HG03095 (cell line): Measurements from ENCODE around the gene MCEMP1.

Experiments used
- ATAC-seq: cut with Tn5 transposase; IDR thresholded peaks from one replicate; pipeline ENCODE4 v1.9.1; 2021; ENCODE audit warnings: moderate library complexity; ENCODE audit not compliant: unreplicated experiment

Gene MCEMP1

DNA sequence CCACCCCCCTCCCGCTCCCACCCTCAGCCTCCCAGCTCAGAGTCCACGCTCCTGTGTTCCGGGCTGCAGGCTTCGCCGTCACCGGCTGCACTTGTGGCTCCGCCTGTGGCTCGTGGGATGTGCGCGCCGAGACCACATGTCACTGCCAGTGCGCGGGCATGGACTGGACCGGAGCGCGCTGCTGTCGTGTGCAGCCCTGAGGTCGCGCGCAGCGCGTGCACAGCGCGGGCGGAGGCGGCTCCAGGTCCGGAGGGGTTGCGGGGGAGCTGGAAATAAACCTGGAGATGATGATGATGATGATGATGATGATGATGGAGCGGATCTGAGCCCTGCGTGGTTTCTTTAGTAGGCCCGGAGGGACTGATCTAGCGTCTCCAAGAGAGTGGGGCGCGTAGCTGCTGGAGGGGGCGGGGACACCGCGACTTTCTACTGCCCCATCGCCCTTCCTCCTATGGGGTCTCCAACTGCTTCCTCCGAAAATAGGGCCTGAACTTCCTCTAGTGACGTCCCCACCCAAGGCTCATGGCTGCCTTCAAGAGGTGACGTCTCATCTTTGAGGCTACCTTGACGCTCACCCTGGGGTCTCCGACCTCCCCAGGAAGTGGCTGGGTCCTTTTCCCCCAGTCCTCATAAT lies 6.6 kb upstream of the MCEMP1 start:
- no peak for ATAC-seq

DNA sequence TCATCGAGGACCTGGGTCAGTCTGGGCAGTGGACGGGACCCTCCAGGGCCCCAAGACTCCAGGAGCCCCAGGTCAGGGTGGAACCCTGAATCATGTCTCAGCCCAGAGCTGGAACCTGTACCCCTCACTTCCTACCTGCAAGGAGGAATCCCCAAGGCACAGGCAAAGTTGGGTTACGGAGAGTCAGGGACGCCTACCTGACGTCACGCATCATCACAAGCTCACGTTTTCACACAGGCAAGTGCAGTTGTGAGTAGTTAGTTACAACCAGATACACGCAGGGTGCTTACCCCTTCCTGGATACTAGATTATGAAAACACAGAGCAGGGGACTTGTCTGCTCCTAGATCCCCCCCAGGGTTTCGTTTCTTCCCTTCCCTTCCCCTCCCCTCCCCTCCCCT lies 6.1 kb upstream of the MCEMP1 start:
- ATAC-seq = no peak

DNA sequence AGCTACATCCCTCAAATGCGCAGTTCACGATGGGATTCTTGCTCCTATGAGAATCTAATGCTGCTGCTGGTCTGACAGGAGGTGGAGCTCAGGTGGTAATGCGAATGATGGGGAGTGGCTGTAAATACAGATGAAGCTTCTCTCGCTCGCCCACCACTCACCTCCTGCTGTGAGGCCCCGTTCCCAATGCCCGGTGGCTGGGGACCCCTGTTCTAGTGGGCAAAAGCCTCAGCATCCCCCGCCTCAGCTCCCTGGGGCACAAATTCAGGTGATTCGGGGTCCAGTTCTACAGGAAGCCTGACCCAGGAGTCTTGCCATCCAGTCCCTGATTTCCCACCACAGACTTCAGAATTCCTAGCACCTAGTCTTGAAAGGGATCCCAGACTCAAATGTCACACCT lies 4.4 kb upstream of the MCEMP1 start:
- no peak for ATAC-seq

DNA sequence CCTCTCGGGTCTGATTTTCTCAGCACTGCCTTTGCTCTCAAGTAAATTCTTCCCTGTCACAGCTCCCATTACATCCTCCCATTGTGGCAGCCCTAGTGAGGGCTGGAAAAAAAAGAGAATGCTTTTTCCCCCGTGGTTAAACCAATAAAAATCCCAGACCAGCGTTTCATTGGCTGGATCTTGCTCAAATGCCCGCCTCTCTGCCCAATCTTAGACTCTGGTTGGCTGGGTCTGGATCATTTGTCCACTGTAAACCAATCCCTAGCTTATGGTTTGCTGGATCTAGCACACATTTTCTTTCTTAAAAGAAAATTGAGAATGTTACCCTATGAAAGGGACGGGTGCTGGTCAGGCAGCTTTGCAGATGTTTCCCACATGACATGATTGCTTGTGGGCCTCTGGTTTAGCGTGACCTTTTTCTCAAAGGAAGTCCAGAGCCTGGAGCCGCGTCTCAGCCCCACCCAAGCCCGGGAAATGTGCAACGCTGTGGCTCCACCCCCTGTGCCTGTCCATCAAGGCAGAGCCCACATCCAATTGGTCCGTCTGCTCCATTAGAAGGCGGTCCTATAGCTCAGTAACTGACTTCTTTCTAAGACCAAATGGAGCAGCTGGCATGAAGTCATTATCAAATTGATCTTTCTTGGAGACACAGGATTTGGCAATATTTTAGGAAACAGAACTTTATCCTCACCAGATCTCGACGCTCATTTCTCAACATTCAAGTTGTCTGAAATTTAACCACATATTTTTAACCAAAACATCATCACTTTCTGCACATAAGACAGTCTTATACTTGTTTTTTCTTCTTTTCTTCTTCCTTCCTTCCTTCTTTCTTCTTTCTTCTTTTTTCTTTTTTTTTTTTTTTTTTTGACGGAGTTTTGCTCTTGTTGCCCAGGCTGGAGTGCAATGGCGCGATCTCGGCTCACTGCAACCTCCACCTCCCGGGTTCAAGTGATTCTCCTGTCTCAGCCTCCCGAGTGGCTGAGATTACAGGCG lies 2.6 kb upstream of the MCEMP1 start:
- ATAC-seq = no peak

DNA sequence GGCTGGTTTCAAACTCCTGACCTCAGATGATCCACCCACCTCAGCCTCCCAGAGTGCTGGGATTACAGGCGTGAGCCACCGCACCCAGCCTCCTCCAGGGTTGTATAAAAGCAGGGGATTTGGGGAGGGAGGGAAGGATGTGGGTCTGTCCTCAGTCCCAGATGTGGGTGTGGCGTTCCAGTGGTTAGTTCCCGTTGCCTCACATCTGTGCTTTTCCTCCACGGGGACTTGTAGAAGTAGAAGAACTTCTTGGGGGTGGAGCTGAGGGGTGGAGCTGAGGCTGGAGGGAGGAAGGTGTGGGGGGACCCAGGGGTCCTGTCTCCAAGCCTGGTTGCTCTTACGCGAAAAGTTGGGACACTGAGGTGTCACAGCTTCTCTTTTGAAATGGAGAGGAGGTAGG lies 514 bp upstream of the MCEMP1 start:
- no peak for ATAC-seq

DNA sequence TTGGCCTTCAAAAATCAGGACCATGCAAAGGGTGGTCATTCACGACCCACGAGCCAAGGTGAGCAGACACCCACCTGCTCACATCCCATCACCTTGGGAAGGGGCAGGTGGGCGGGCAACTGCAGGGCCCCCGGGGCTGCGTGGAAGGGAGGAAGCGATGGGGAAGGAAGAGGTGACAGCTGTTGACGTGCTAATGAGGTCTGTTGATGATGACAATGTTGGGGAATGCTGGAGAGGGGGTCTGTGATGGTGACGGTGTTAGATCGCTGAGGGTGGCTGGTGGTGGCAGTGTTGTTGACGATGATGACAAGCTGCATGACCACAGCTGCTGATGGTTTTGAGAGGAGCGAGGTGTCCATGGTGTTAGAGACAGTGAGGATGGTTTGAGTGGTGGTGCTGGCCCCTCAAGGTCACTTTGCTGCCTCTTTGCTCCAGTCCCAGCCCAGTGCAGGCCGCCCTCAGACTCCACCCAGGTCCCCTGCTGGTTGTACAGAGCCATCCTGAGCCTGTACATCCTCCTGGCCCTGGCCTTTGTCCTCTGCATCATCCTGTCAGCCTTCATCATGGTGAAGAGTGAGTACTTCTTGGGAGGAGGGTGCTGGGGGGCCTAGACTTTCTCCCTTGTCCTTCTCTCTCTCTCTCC lies 900 bp downstream of the MCEMP1 start:
- no peak for ATAC-seq

DNA sequence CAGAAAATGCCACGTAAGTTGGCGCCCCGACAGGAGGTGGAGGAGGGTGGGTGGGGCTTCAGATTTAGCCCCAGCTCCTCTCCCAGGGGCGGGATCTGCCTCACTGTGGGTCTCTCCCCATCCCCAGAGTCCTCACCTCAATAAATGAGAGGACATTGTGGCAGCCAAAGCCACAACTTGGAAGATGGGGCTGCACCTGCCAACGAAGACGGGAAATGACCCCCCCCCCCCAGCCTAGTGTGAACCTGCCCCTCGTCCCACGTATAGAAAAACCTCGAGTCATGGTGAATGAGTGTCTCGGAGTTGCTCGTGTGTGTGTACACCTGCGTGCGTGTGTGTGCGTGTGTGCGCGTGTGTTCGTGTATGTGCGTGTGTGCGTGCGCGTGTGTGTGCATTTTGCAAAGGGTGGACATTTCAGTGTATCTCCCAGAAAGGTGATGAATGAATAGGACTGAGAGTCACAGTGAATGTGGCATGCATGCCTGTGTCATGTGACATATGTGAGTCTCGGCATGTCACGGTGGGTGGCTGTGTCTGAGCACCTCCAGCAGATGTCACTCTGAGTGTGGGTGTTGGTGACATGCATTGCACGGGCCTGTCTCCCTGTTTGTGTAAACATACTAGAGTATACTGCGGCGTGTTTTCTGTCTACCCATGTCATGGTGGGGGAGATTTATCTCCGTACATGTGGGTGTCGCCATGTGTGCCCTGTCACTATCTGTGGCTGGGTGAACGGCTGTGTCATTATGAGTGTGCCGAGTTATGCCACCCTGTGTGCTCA lies 2.3 kb downstream of the MCEMP1 start:
- no peak for ATAC-seq

DNA sequence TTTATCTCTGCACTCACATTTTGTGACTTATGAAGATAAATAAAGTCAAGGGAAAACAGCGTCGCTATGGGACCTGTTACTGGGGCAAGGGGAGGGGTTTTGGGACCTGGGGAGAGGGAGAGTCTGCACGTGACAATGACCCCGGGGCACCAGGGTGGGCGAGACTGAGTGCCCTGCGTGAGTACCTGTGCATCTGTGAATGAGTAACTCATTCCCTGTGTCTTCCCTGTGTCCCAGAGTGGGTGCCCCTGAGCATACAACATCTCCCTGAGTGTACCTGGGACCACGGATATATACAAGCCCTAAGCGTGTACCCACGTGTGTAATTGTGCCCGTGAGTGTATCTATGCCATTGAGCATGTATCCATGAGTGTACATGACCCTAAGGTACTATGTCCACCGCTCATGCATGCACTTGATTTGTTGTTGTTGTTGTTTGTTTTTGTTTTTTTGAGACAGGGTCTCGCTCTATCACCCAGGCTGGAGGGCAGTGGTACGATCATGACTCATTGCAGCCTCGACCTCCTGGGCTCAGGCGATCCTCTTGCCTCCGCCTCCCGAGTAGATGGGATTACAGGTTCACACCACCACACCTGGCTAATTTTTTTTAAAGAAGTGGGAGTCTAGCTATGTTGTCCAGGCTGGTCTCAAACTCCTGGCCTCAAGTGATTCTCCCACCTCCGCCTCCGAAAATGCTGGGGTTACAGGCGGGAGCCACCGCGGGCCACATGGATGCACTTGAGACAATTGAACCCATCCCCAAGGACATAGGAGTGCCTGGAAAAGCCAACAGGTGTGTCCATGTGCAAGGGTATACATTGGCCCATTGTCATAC lies 3.1 kb downstream of the MCEMP1 start:
- ATAC-seq = no peak

DNA sequence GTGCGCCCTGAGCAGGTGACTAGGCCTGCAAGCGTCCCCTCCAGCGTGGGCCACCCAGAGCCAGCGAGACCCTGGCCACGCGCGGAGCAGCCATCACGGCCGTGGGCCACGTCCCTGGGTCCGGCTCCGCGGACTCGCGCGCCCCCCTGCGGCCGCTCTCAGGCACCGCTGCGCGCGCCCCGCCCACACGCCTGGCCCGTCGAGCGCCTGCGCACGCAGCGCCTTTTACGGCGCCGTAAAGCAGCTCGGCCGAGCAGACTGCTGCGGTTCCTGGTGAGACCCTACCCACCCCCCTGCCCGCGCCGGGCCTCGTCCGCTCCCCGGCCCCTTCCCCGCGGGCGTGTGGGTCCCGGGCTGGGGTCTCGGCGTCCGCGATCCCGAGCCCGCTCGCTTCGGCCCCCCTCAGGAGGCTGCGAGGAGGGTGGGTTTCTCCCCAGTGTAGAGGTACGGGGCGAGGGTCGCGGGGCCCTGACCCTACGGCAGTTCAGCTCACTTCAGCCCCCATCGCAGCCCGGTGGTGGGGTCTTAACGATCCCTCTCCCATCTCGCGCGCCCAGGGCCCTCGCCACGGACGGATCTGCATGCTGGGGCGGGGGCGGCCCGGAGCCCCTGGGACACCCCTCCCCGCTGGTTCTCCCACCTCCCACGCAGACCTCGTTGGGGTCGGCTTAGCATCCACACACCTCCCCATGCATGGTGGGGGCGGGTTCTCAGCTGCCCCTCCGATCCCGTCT lies 3.9 kb downstream of the MCEMP1 start, which contains the start of gene TRAPPC5:
Gene TRAPPC5, plus strand, starts transcription at position 228 of the 734 bp plus-strand sequence. CDS start 1,421 bp downstream, outside the sequence.
- ATAC-seq = peak; percentile 43

DNA sequence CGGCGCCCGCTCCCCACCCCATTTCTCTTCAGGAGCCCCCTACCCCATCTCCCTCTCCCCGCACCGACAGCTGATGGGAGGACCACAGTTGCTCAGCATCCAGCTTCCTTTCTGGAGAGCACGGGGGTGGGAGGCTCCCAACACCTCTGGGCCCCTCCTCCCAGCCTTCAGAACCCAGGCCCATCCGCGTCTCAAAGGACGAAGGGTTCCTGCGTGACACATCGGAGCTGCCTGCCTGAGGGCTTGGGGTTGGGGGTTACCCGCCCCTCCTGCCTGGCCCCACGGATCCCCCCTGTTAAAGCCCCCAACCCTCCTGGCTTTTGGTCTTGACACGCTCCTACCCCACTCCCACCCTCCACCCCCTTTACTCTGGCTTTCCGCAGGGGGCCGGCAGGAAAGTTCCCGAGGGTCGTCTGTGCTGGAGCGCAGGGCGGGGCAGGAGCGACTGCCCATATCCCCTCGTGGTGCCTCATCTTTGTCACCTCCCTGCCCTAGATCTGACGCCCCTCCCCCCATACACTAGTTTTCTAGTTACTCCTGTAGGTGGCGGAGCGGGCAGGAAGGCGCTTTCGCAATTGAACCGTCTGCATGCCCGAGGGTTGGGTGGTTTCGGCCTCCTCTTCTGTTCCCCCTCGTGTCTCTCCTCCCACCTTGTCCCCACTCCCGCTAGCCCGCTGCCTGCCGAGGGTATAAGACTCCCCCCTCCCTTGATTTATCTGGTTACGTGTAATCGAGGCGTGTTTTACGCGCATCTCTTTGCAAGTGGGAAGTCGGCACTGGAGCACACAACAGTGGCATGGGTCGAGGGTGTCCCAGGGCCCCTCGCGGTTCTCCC lies 4.7 kb downstream of the MCEMP1 start:
- ATAC-seq = no peak

DNA sequence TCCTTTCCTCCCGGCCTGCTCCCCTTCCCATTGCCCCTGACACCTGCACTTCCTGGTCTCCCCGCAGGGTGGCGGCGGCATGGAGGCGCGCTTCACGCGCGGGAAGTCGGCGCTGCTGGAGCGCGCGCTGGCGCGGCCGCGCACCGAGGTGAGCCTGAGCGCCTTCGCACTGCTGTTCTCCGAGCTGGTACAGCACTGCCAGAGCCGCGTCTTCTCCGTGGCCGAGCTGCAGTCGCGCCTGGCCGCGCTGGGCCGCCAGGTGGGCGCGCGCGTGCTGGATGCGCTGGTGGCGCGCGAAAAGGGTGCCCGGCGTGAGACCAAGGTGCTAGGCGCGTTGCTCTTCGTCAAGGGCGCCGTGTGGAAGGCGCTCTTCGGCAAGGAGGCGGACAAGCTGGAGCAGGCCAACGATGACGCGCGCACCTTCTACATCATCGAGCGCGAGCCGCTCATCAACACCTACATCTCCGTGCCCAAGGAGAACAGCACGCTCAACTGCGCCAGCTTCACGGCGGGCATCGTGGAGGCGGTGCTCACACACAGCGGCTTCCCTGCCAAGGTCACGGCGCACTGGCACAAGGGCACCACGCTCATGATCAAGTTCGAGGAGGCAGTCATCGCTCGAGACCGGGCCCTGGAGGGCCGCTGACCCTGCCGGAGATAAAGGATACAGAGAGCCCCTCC lies 5.4 kb downstream of the MCEMP1 start:
- no peak for ATAC-seq

DNA sequence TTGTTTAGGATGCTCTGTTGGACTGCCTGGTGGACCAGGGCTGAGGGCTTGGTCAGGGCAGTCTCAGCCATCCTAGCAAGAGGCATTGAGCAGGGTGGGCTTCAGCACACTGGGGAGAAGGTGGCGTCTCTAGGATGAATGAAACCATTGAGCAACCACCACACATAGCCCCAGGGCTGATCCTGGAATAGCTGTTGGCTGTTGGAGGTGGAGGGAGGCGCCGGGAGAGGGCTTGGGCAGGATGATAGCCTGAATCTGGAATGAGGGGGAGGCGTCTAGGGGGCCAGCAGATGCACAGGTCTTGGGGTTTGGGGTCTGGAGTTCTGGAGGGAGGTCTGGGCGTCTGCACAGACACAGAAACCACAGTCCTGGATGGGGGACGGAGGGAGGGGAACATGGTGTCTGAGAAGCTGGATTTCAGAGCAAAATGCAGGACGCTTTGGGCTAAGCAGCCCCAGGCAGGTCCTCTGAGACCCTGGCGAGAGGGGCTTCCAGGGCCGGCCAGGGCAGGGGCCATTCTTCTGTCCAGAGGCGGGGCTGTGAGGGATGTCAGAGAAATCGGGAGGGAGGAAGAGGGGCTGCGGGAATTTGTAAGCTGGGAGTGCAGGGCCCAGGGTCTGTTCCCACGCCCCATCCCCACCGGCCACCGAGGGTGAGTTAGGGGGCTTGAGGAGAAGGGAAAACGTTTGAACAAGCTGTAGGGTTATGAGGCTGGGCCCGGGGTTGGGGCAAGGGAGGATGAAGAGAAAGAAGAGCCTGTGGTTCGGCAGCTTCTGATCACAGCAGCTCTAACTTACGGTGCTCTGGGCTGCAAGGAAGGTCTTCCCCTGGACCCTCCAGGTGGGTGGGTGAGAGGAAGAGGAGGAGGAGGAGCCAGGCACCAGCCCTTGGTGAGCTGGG lies 8.9 kb downstream of the MCEMP1 start:
- no peak for ATAC-seq

DNA sequence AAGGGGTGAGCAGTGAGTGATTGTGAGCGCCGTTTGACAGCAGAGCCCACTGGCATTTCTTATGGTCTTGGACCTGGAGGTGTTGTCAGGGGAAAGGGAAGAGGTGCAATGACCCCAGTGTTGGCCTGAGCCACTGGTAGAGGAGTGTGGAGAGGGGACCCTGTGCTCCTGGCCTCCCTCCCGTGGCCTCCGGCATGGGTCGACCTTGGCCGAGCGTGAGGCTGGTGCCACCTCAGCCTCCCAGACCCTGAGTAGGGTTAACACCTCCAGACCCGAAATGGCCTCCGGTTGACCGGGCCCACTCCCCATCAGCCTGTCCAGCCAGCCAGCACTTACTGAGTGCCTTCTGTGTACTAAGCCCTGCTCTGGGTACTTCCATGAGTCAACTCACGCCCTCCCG lies 10.3 kb downstream of the MCEMP1 start:
- ATAC-seq = no peak

DNA sequence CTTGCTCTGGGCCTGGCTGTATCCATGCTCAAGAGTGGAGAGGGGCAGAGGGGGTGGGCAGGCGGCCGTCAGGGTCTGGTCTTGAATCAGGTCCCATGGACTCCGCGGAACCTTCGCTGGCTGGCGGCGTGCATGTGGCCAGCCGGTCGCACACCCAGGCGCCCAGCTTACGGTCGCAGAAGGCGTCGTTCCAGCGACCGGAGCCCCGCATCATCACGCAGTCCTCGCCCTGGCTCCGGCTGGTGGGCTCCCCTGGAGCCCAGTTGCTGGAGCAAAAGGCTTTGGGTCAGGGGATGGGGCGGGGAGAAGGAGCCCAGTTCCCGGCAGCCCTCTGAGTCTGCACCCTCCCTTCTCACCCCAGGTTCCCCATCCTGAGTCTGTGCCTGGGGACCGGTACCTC lies 12.3 kb downstream of the MCEMP1 start:
- ATAC-seq = no peak

DNA sequence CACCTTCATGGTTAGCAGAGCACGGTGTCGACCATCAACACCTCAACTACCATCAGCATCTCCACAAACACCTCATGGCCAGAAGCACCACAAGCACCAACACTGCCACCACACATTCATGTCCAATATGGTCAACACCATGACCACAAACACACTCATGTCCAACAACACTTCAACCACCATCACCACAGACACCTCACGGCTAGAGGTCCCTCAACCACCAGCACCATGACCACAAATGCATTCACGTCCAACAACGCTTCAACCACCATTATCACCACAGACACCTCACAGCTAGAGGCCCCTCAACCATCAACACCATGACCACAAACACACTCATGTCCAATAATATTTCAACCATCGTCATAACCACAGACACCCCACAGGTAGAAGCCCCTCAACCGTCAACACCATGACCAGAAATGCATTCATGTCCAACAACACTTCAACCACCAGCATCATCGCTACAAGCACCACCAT lies 13.9 kb downstream of the MCEMP1 start:
- ATAC-seq = no peak

DNA sequence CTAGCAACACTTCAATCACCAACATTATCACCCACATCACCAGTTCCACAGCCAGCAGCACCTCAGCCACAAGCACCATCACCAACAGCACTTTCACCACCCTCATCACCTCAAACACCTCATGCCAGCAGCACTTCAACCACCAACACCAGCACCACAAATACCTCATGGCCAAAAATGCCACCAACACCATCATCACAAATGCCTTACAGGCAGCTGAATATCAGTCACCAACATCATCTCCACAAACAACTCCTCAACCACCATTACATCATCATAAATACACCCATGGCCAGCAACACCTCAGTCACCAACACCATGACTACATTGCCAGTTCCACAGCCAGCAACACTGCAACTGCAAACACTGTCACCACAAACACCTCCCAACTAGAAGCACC lies 14.6 kb downstream of the MCEMP1 start:
- ATAC-seq = no peak
